Activated CD8-positive, alpha-beta memory T cell treated with anti-CD3 and anti-CD28 coated beads for 1 hour (primary cell): ENCODE results near the gene HCN4.

Source experiments
- DNase-seq, 2 donors: peaks; one replicate each; pipeline ENCODE4 v3.0.0-alpha.2; 2020; ENCODE audit warnings: low read depth in 1 of 2; ENCODE audit errors: extremely low read depth in 1 of 2

HCN4 gene

GRCh38 chr15:73349191-73349590 lies 19.6 kb downstream of the HCN4 start:
- no peak for DNase-seq

GRCh38 chr15:73346735-73347312 lies 21.9 kb downstream of the HCN4 start:
- peak; percentile 5 to 39 for DNase-seq

- DNase-seq: no peak
Measured at GRCh38 chr15:73345658-73346057, 23.1 kb downstream of the HCN4 start.

GRCh38 chr15:73344056-73344455 lies 24.7 kb downstream of the HCN4 start:
- no peak for DNase-seq

GRCh38 chr15:73341886-73342600 lies 26.7 kb downstream of the HCN4 start:
- DNase-seq: no peak

- no peak for DNase-seq
Measured at GRCh38 chr15:73340502-73341192, 28.1 kb downstream of the HCN4 start.

- DNase-seq: no peak
Measured at GRCh38 chr15:73338606-73339374, 30.0 kb downstream of the HCN4 start.

- no peak for DNase-seq
Measured at GRCh38 chr15:73338058-73338457, 30.7 kb downstream of the HCN4 start.

GRCh38 chr15:73337187-73337586 lies 31.6 kb downstream of the HCN4 start:
- DNase-seq: no peak

GRCh38 chr15:73336756-73337155 lies 32.0 kb downstream of the HCN4 start:
- DNase-seq: no peak

- no peak for DNase-seq
Measured at GRCh38 chr15:73335471-73335870, 33.3 kb downstream of the HCN4 start.

- no peak for DNase-seq
Measured at GRCh38 chr15:73335026-73335425, 33.7 kb downstream of the HCN4 start.

- no peak for DNase-seq
Measured at GRCh38 chr15:73334086-73334485, 34.7 kb downstream of the HCN4 start.

GRCh38 chr15:73333001-73333400 lies 35.8 kb downstream of the HCN4 start:
- no peak for DNase-seq

GRCh38 chr15:73331991-73332925 lies 36.5 kb downstream of the HCN4 start:
- DNase-seq: no peak

GRCh38 chr15:73331501-73331900 lies 37.3 kb downstream of the HCN4 start:
- DNase-seq: no peak

GRCh38 chr15:73330206-73331051 lies 38.3 kb downstream of the HCN4 start:
- DNase-seq: no peak

GRCh38 chr15:73329501-73330200 lies 39.1 kb downstream of the HCN4 start:
- DNase-seq: no peak

- no peak for DNase-seq
Measured at GRCh38 chr15:73328981-73329380, 39.8 kb downstream of the HCN4 start.
